ENCODE measurements around the gene SLC9A2. TPM values are rescaled to one million over a fixed set of nuclear protein-coding genes. Genes with fewer than 3 reads are reported as not detected.
A peak's percentile ranks its signal among the peaks of the same experiment; 100 is the strongest.

SLC9A2 gene
- polyA plus RNA-seq, 5 donors = 0.04 to 0.29 (median 0.18) TPM

DNA sequence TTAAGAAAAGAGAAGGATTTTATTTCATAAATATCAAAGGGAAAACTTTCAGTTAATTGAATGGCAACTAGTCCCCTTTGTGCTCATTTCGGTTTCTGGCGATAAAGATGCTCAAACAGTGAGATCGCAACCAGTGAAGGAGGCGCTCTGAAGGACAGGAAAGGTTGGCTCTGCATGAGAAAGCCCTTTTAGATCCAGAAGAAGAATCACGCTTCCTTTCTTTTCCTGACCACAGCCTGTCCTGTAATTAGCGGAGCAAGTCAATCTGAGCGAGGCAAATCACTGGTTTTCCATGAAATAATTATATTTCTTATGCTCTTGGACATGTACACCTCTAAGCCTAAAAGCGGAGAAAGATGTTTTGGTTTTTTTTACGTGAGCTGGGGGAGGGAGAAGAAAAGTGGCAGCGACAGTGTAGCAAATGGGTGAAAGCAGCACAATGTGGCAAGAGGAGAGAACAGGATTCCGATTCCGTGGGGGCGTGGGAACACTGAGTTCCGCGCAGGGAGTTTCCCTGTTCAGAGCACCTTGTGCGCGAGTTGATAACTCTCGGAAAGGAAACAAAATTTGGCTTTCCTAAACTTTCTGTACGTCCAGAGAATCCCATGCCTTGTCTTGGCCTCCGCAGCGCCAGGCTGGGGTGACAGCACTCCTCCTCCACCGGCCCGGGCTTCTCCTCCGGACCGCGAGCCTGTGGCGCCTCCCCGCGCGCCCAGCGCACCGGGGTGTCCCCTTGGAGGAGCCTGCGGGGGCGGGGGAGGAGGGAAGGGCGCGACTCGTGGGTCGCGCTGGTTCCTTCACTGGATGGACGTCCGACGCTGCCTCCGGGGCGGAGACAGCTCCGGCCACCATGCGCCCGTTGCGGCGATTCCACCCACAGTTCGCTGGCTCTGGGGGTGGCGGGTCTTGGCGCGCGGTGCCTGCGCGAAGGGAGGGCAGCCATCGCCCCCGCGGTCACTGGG lies 620 bp upstream of the SLC9A2 start:
- peak in 1 of 2 donors; percentile 33 for DNase-seq

- DNase-seq = no peak
These were observed 979 bp downstream of the SLC9A2 start for GRCh38 chr2:102620332-102620731.

DNA sequence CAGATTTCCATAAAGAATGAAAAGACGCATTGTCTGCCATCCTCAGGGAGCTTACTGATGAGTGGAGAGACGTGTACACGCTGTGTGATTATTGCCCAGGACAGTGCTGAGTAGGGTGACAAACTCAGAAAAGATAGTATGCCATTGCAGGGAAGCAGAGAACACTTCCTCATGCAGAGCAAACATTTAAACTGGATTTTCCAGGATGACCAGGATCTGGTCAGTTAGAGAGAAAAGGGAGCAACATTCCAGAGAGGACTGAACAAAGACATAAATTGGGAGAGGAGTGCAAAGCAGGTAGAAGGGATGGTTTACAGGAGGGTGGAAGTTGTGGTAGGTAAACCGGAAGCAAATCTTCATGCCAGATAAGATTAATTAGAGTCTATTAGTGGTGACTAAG lies 2.3 kb downstream of the SLC9A2 start:
- no peak for DNase-seq

- DNase-seq = no peak
These were observed 3.3 kb downstream of the SLC9A2 start for GRCh38 chr2:102622646-102623045.

- DNase-seq = no peak
These were observed 11.1 kb downstream of the SLC9A2 start for GRCh38 chr2:102630458-102630857.

- DNase-seq = no peak
These were observed 13.2 kb downstream of the SLC9A2 start for GRCh38 chr2:102632380-102633175.

DNA sequence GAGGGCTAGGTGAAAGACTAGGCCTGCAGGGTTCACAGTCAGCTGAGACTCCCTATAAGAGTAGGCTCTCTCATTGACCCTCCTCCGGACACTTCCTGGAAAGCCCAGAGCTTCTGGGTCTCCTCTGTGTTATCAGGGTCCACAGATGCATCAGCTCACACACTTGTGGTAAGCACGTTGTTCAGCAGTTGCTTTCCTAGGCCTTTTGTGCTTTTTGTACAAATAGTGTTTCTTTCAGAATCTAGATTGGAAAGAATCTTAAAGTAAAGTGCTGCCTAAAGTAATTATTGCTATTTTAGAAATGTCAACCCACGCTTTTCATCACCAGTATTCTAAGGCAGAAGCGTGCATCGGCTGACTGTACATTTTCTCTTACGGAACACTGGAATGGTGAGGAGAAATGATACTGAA lies 15.5 kb downstream of the SLC9A2 start:
- no peak for DNase-seq

- DNase-seq = no peak
These were observed 16.0 kb downstream of the SLC9A2 start for GRCh38 chr2:102635317-102635716.

DNA sequence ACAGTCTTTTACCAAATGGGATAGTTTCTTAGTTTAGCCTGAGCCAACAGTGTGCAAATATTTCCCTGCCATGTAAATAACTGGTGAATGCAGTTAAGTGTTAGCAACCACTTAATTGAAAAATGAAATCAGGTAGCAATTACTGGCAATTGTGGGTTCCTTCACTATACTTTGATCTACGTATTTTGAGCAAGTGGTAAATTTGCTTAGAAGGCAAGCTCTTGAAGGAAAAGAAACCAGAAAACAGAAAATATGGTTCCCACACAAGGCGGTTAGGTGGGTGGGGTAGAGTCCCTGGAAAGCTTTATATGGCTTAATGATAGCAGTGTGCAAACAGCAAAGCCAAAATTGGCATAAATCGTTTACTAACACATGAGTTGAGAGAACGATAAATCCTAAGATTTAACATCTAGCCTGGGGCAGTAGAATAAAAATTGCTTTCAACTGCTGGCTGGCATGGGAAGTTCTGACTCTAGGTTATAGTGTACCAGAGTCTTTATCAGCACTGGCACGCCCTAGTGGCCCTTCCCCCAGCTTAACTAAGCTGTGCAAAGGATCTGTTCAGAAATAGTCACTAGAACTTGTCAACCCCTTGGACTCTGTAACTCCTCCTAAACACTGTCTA lies 17.0 kb downstream of the SLC9A2 start:
- no peak for DNase-seq

DNA sequence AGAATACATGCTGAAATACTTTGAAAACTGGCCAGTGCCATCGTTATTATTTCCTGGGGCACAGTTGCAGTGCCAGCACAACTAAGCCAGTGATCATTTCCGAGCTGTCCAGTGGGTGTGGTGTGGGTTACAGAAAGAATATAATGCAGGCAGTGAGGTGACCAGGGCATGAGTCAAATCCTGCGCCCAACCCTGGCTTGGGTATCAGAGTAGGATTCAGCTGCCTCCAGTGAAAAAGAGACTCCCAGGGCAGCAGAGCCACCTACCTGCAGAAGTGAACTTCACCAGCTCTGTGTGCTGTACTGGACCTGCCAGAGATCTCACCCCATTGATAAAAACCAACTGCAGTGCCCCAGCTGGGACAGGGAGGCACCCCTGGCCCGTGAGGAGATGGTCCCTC lies 18.0 kb downstream of the SLC9A2 start:
- DNase-seq = no peak

- DNase-seq = no peak
These were observed 20.1 kb downstream of the SLC9A2 start for GRCh38 chr2:102639429-102639828.

DNA sequence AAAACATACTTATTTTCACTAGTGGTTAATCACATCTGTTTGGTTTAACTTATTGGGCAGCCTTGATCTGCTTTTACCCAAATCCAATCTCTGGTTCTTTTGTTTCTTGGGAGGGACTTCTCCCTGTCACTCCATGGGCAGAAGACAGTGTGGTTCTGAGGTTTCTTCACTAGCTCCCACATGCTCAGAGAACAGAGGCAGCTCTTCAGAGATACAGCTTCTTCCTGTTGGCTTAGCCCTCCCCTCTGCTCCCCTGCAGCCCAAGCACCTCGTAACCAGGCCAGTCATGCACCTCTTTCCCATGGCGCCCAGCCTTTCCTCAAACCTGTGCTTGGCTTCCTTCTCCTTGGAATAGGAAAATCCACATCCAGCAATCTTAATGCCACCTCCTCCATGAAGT lies 32.8 kb downstream of the SLC9A2 start:
- DNase-seq = no peak

DNA sequence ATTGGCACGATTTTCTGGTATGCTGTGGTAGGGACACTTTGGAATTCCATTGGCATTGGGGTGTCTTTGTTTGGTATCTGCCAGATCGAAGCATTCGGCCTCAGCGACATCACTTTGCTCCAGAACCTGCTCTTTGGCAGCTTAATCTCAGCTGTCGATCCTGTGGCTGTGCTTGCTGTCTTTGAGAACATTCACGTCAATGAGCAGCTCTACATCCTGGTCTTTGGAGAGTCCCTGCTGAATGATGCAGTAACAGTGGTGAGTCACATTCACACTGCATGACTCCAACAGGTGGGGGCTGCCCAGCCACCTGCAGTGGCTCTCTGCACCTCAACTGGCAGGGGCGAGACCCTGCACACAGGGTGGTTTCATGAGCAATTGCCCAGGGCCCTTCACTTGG lies 38.4 kb downstream of the SLC9A2 start:
- DNase-seq = no peak

- DNase-seq = no peak
These were observed 40.7 kb downstream of the SLC9A2 start for GRCh38 chr2:102660070-102660469.

- no peak for DNase-seq
These were observed 41.2 kb downstream of the SLC9A2 start for GRCh38 chr2:102660574-102660973.

- DNase-seq = no peak
These were observed 42.5 kb downstream of the SLC9A2 start for GRCh38 chr2:102661846-102662245.

- DNase-seq = no peak
These were observed 43.5 kb downstream of the SLC9A2 start for GRCh38 chr2:102662833-102663232.

- no peak for DNase-seq
These were observed 44.0 kb downstream of the SLC9A2 start for GRCh38 chr2:102663381-102663780.

DNA sequence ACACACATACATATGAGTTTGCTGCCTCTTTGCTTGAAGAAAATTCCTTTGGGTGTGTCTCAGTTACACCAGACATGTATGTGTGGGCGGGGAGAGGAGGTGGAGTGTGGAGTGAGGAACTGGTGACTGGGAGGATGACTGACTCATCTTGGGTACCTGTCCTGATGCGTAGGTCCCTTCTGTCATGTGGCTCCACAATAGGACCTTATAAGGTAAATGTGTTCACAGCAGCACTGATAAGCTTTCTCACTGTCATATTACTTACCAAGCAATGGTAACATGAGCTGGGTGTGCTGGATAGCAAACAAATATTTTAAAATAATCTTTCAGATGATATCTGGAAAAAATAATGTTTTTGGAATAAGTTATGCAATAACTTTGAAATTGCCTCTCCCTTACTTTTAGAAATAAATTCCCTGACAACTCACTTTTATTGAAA lies 45.1 kb downstream of the SLC9A2 start:
- DNase-seq = no peak

DNA sequence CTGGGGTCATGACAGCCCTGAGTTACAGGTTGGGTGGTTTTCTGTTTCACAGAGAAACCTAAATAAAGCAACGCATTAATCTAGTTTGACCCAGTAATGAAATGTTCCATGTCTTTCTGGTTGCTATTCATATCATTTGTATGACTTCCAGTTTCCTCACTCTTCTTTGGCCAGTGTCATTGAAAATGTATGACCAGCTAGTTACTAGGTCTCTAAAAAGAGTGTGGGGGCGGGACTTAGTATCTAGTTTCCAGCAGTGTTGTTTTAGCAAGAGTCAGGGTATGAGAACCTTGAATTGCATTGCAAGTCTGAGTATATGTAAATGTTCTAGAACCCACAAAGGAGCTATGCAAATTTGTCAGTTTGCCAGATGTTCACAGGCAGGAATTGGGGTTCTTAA lies 47.7 kb downstream of the SLC9A2 start:
- DNase-seq = no peak

GRCh38 chr2:102668171-102668570 lies 48.8 kb downstream of the SLC9A2 start:
- no peak for DNase-seq

GRCh38 chr2:102669401-102669800 lies 50.0 kb downstream of the SLC9A2 start:
- no peak for DNase-seq
